HFF-Myc (cell line): ENCODE results near the gene RB1.
"Not testable (repeated sequence)": the region's sequence is repeated elsewhere in the genome, so short reads cannot be mapped to it uniquely, and the experiment has no call there.

Experiments used
- DNase-seq: peaks from one replicate; pipeline ENCODE4 v3.0.0-alpha.2; 2011; ENCODE audit warnings: low read depth; ENCODE audit errors: extremely low read depth
- H3K4me3 ChIP-seq: replicated peaks from 2 replicates; pipeline ENCODE4 v1.5.1; 2011; ENCODE audit warnings: low read depth, mild to moderate bottlenecking, control low read depth, low read length
- CTCF ChIP-seq: IDR thresholded peaks from 2 replicates; pipeline ENCODE4 v1.5.1; 2012; ENCODE audit warnings: mild to moderate bottlenecking, low read depth, low read length, control low read depth; ENCODE audit errors: missing control alignments

The RB1 gene

GRCh38 chr13:48319531-48320398 is 16.2 kb downstream of the RB1 start:
- no peak for TF ChIP-seq CTCF
- no peak for DNase-seq

GRCh38 chr13:48320399-48320790 is 16.8 kb downstream of the RB1 start:
- TF ChIP-seq CTCF: no peak
- DNase-seq: no peak
- no peak overlapping the region for H3K4me3 ChIP-seq

More at GRCh38 chr13:48319531-48320398, 16.2 kb downstream of the RB1 start:
- no peak overlapping the region for H3K4me3 ChIP-seq

- no peak for DNase-seq
- H3K4me3 ChIP-seq: no peak overlapping the region
- no peak for TF ChIP-seq CTCF
Measured at GRCh38 chr13:48320891-48321510, 17.4 kb downstream of the RB1 start.

- no peak overlapping the region for H3K4me3 ChIP-seq
- TF ChIP-seq CTCF: no peak
- no peak for DNase-seq
Measured at GRCh38 chr13:48322294-48322693, 18.7 kb downstream of the RB1 start.

- DNase-seq: no peak
- H3K4me3 ChIP-seq: no peak overlapping the region
- no peak for TF ChIP-seq CTCF
Measured at GRCh38 chr13:48333976-48334375, 30.4 kb downstream of the RB1 start.

- peak; percentile 20 for TF ChIP-seq CTCF
Measured at GRCh38 chr13:48334534-48335127, 31.1 kb downstream of the RB1 start.

GRCh38 chr13:48339198-48339597 is 35.6 kb downstream of the RB1 start:
- DNase-seq, H3K4me3 ChIP-seq: not testable (repeated sequence)

More at GRCh38 chr13:48334534-48335127, 31.1 kb downstream of the RB1 start:
- H3K4me3 ChIP-seq: no peak overlapping the region
- DNase-seq: no peak
